ENCODE data around the gene GFI1.

GFI1 gene

DNA sequence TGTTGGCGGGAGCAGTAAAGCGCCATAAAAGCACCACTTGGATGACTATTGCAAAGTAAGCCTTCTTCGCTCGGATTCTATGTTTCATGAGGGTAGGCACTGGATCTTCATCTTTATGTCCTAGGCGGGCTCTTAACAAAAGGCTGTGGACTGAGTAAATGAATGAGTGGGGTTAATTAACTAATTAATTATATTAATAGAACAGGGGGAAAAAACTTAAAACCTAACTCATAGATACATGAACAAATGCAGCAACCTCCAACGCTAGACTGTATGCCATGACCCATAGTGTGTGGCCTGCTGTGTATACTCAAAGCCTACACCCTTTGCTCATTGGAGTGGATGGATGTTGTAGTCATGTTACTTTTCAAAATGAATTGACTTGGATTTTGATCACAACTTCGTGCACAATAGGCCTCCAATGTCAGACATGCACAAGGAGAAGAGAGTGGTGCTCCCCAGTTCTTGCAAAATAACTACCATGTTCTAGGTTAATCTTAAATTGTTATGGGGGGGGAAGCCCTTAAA is 417 bp upstream of the GFI1 start:
- no peak for DNase-seq

DNA sequence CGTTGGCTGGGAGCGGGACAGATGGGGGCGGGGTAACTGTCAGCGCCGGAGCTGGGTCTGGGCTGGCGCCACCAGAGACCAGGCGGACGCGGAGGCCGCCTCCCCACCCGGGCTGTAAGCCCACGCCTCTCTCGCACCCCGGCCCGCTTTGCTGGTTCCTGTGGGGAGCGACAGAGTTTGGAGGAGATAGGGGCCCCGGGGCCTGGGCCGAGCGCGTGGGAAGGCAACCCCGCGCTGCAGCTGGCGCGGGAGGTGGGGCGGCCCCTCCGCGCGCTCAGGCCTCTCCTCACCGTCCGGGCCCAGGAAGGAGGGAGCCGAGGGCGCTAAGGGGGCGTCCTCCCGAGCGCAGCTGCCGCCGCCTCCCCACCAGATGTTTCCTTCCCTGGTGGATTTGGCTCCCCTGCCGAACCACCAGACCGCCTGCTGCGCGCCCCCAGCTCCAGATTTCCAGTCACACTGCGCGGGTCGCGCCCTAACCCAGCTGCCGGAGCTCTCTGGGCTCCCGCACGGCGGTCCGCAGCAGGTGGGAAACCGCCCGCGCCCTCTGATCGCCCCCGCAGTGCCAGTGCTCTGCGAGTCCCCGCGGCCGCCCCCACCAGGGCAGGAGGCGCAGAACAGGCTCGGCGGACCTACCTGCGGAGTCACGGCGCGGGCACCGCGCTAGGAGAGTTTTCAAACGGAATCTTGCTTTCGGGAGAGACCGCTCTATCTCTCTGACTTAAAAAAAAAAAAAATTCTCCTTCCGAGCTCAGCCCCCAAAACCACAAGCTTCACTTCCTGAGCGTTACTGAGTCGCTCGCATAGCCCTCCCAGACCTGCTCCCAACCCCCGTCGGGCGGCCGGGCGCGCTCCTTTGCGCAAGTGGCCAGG is 1.1 kb downstream of the GFI1 start:
- peak; percentile 90 for DNase-seq

DNA sequence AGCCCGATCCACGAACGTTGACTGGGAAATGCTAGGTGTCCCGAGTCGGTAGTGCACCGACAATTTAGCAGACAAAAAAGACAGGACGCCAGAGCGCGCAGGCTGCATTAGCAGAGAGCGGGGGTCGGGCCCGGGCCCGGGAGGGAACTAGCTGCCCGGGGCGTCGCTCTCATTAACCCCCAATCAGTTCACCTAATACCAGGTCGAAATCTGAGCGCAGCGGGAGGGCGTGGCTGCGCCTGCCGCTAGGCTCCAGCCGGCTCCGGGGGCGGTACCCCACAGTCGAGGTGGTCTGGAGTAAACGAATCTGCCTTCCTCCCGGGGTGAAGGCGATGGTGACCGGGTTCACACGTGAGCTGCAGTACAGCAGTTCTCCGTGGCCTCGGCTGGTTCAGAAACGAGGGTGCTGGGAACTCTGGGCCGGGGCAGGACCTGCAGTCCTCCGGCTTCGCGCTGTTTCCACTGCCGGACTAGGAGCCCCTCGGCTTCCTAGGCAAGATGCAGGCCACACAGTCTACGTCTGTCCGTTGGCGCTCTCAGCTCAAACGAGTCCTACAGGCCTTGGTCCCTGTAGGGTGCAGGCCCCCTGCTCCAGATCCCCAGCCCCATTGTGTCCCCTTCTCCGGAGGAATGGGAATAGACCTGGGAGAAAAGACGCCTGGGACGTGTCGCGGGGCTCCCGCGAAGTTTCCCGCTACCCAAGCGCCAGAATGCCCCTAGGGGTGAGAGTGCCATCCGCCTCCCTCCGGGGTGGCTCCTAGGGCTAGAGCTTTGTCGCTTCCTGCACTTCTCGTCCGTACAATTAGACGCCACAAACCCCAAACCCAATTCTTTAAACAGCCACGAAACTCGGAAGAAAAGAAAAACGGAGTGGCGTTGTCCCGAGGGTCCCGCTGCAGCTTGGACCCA is 2.0 kb downstream of the GFI1 start:
- DNase-seq, result peak; percentile 76

DNA sequence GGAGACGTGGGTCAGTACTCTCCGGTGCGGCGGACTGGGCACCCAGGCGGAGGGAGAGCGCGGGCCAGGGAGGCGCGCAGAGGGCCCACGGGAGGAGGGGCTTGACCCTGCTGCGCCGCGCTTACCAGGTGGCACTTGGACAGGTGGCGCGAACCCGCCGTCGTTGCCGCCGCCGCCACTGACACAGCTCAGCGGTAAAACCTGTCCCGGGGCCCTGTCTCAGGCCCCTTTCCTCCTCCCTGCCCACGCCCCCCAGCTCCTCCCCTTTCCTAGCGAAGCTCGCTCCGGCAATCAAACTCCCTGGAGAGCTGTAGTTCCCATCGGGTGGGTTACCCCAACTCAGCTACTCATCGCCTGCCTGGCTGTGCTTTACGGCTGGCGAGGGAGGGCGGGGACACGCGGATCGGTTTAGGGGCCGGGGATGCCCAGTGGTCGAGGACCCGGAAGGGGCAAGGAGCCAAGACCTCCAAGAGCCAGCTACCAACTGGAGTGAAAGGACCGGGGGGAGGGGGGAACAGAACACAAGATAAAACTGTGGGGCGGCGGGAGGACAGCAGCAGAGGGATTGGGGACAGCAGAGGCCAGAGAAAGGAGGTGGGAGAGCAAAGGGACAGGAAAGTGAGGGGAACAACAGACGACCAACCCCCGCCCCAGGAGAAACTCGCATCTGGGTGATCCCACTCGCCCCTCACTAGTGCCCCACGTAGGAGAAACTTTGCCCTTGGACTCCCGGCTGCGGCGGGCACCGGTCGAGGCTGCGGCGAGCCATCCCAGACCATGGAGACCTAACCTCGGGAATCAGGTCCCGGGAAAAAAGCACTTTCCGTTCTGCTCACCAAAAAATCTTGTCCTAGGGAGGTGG is 2.9 kb downstream of the GFI1 start:
- DNase-seq, result peak; percentile 80

DNA sequence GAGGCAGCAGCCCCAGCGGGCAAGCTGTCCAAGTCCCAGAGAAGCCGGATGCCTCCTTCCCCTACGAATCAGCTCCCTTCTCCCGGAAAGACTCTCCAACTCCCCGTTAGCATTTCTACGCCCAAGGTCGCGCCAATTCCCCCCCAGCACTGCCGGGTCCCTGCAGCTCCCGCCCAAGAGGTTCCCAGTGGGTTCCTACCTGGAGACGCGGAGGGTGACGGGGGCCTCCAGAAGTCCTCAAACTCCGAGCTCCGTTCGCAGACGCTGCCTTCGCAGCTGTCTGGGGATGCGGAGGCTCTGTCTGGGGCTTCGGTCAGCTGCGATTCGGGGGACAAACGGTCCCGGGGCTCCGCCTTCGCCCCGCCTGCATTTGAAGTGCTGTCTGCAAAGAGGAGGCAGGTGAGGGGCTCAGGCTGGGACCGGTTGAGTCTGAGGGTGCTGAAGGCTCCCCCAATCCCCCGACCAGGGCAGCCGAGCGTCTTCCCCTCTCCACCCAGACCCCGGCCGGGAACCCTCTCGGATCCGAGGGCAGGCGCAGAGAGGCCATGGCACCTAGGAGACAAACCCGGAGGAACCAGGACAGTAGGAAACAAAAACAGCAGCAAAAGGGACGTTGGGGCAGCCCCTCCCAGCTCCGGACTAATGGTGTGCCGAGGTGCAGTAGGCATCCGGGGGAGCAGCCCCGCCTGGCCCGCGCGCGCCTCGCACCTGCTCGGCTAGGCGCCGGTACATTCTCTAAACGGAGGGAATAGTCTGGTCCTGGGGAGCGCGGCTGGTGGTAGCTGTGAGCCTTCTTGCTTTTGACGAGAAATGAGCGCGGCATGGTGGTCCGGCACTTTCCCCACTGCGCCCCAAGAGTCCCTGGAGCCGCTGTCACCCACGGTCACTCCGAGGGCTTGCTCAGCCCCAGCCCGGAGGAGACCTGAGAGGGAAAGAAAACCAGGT is 3.8 kb downstream of the GFI1 start:
- no peak for DNase-seq

DNA sequence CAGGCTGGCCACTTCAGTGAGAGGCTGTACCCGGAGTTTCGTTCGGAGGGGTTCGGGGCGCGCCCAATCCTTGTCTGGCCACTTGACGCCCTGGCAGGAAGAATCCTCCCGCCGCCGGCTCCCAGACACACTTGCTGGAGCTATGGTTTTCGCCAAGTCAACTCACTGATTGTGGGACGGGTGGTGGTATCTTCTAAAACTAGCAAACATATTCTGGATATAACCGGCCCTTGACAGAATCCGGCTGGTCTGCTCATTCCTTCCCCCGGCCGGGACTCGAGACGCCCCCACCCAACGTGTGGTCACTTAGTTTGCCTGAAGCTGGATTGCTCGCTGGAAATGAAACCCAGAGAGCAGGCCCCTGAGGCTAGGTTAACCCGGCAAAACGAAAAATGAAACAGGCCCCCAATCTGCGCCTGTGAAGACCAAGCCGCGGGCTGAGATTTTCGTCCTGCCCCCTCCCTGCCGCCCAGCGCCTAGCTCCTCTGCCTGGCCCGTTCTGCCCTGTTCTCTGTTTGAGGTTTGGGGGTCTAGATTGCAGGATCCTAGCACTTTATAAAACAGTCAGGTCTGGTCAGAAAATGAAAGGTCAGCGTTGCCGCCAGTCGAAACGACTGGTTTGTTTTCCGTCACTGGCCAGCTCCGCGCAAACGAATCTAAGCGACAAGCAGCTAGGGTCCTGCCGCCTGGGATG is 4.6 kb downstream of the GFI1 start:
- DNase-seq, result no peak

DNA sequence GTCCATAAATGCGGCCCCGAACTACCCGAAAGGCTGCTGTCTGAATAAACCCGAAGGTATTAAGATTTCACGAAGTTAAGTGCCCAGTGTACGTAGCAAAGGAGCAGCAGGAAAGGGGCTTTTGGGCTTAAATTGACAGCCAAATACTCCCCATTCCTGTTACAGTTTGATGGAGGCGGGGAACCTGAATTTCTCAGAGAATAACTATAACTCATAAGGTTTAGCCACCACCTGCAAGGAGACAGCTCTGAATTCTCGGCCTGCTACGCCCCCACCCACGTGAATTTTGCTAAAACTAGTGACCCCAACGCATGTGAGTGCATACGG is 5.2 kb downstream of the GFI1 start:
- no peak for DNase-seq

DNA sequence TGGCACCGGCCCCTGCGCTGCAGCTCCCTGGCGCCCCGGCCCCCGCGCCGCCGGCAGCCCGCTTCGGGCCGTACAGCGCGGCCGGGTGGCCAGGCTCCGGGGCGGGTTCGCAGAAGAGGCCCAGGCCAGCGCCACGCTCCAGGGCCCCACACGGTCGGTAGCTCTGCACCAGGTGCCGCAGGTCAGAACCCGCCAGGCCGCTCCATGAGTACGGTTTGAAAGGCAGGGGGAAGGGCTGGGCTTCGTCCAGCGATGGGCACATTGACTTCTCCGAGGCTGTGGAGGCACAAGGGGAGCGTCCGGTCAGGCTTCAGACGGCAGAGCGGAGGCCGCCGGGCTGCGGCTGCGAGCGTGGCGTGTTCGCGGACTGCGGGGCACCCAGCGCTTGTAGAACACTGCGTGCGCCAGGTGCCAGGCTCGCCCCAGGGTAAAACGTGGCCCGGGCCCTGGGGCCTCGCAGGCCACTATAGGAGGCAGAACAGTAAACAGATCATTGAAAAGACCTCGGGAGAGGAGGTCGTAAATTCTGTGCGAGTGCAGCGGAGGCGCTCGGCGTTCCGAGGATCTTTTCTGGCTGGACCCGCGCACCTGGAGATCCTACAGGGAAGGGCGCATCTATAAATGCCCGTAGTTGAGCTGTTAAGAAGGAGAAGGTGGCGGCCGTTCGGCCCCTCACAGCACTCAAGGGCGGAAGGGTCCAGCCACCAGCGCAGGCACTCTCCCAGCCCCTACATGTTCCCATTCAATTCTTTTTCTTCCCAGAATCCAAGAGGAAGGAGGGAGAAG is 5.7 kb downstream of the GFI1 start:
- DNase-seq, result no peak

DNA sequence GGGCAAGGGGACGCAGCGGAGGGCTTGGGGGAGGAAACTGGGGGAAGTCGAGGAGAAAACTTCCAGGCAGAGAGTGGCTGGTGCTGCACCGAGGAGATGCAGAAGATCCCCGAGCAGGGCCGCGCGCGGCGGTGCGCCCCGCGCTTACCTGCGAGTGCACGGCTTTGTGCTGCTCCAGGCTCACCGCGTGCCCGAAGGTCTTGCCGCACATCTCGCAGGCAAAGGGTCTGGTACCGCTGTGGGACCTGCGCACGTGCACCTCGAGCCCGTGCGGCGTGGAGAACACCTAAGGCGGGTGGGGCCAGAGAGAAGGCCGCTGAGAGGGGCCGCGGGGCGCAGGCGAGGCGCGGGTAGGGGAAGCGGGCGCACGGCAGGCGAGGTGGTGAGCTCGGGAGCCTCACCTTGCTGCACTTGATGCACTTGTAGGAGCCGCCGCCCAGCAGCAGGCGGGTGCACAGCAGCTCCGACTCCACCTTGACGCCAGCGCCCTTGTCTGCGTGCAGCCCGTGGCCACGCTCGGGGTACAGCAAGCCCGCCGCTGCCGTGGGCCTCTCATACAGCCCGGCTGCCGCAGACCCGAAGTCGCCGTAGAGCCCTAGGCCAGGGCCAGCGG is 6.4 kb downstream of the GFI1 start:
- no peak for DNase-seq

DNA sequence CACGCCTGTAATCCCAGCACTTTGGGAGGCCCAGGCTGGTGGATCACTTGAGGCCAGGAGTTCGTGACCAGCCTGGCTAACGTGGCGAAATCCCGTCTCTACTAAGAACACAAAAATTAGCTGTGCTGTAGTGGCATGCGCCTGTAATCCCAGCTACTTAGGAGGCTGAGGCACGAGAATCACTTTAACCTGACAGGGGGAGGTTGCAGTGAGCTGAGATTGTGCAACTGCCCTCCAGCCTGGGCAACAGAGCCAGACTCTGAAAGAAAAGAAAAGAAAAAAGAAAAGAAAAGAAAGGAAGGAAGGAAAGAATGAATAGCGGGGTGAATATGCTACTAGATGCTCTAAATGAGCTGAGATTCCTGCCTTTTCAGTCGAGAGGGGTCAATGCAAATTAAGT is 7.1 kb downstream of the GFI1 start:
- no peak for DNase-seq

DNA sequence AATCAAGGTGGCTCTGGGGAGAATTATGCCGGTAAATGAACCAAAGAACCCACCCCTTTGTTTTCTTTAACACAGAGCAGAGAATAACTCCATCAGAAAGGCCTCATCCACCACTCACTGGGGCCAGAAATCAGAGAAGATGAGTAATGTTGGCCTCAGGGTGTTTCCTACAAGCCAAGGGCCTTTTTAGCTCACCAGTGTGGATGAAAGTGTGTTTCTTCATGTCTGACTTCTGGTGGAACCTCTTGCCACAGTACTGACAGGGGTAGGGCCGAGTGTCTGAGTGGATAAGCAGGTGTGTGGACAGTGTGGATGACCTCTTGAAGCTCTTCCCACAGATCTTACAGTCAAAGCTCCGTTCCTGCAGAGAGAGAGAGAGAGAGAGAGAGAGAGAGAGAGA is 8.3 kb downstream of the GFI1 start:
- DNase-seq, result no peak

DNA sequence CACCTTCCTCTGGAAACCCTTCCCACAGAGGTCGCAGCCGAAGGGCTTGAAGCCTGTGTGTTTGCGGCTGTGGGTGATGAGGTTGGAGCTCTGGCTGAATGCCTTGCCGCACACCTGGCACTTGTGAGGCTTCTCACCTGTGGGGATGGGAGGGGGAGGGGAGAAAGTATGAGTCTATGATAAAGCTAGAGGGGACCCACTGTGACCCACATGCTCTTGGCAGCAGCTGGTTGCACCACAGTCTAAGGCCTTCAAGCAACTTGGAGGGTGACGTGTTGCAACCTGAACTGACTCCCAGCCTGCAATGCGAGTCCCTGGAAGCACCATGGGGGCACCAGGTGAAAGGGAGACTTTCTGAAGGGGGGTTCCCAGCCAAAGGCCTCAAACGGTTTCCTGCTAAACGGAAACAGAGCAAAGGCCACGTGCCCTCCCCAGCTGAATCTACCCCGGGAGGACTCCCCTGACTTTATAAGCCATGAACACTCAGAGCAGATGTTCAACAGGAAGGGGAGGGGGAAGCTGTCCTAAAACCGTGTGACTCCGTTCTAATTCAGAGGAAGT is 10.6 kb downstream of the GFI1 start:
- peak; percentile 40 for DNase-seq

DNA sequence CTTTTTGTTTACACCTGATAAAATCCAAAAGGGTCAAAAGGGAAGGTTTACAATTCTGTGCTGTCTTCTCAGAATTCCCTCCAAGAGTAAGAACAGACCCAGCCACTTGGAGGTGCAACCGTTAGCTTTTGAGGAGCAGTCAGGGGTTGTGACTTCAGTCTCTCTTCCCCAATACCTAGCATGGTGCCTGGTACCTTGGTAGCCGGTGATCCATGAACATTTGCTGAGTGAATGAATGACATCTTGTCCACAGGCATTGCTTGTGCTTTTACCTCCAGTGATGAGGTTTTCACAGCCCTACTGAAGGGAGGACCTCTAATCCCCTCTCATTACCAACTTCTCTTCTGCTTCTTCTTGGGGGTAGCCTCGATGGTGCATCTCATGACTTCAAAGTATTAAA is 11.7 kb downstream of the GFI1 start:
- no peak for DNase-seq

DNA sequence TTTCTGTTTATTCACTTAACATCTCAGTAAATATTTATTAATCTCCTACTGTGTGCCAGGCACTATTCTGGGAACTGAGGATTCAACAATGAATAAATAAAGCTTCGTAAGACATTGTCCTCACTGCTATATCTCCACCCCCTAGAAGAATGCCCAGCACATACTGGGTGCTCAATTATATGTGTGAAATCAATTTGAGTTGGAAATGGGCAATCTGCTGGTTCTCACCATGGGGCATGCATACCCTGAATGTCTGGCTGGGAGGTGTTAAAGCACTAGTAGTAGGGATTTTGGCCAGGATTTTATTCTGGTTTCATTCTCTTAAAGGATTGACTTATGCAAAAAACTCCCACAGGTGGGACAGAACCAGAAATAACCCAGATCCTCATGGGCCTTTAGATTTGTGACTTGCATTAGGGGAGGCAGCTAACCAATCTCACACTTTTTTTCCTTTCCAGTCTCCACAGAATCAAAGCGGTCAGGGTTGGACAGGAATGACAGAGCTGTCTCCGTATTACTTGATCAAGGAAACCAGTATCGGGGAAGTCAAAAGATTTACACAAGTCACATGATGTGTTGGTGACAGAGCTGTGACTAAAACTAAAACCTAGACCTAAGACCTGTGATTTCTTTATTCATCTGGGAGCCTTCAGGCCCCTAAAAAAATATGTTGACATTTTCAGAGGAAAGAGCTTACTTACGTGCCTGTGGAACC is 12.8 kb downstream of the GFI1 start:
- peak; percentile 37 for DNase-seq

DNA sequence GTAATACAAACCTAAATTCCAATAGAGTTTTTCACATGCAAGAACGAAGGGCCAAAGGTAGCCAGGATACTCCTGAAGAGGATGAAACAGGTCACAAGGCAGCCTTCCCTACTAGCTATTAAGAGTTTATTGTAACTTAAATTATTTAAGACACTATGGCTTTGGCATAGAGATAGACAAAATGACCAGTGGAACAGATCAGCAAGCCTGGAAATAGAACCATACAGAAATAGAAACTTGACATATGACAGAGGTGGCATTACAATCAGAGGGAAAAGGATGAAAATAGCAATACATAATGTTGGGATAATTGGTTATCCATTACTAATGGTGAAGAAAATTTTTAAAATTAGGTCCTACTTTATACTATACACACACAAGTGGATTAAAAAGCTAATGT is 16.5 kb downstream of the GFI1 start:
- DNase-seq, result no peak

DNA sequence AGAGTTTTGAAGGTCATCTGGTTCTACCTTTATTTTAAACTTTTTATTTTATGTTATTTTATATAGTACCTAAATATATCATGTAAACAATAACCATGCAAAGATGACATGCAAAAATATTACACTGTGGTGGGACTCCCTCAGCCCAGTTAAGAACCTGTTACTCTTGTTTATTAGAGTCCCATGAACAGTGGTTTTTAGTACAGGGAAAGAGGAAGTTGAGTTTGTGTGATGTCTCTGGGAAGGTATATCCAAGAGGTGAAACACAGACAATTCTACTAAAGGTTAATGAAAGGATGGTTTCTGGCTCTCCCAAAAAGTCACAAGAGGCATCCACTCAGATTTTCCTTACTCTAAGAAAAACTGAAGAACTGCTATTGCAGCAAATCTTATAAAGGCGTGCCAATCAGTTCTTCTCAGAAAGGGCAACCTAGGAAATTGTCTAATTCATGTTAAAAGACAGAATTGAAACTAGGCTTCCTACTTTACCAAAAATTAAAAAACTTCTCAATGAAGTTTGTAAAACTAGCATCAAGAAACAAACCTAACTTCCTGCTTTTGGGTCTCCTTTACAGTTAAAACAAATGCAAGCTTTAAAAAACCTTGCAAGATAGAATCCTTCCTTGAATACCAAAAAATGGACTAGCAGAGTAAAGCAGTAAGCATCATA is 19.9 kb downstream of the GFI1 start:
- DNase-seq, result no peak

DNA sequence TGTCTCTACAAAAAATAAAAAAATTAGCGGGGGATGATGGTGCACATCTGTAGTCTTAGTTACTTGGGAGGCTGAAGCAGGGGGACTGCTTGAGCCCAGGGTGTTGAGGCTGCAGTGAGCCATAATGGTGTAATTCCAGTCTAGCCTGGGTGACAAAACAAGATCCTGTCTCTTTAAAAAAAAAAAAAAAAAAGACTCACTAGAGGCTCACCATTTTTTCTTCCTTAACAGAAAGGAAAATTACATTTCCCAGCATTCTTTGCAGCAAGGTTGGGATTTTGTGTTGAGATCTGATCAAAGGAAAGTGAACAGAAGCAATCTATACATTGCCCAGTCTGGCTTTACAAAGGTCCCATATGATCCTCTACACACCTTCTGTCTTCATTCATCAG is 21.5 kb downstream of the GFI1 start:
- DNase-seq, result no peak

DNA sequence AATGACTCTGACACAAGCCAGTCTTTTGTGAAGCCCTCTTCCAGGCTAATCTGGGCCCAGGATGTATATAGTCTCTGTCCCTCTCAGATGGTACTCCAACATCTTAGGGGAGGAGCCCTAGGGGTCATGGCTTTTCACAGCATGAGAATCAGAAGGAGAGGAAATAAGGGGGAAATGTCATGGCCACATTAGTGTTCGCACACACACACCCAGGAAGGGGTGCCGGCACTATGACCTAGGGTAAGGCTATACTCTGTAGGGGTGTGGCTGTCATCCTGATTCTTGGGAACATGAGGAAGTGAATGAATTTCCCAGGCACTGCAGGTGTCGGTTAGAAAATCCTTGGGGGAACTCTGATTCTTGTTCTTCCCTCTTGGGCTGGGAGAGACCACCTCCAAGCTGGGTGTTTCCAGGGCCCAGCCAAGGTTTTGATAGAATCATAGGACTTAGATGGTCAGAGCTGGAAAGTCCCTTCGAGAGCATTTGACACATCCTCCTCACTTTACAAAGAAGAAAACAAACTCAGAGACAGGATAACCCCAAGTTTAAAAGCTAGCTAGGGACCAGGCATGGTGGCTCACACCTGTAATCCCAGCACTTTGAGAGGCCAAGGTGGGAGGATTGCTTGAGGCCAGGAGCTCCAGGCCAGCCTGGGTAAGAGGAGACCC is 22.0 kb downstream of the GFI1 start:
- no peak for DNase-seq
